NCI-H1930 (cell line): Measurements from ENCODE around the gene CDC42BPB.
"Not testable (repeated sequence)": the region's sequence is repeated elsewhere in the genome, so short reads cannot be mapped to it uniquely, and the experiment has no call there.

Experiments
- DNase-seq, 2 experiments: peaks; one replicate each; lab custom pipeline; 2025; lab: John Stamatoyannopoulos, UW

The CDC42BPB gene

GRCh38 chr14:103047453-103047852, 9.9 kb downstream of the CDC42BPB start:
- not testable (repeated sequence) for DNase-seq

- DNase-seq: no peak
These were observed 11.9 kb downstream of the CDC42BPB start for GRCh38 chr14:103045371-103045869.

GRCh38 chr14:103043257-103044015, 13.9 kb downstream of the CDC42BPB start:
- no peak for DNase-seq

- DNase-seq: no peak
These were observed 15.9 kb downstream of the CDC42BPB start for GRCh38 chr14:103041464-103041863.

- no peak for DNase-seq
These were observed 23.7 kb downstream of the CDC42BPB start for GRCh38 chr14:103033681-103034096.

GRCh38 chr14:103031956-103032355, 25.4 kb downstream of the CDC42BPB start:
- DNase-seq: no peak

- no peak for DNase-seq
These were observed 25.8 kb downstream of the CDC42BPB start for GRCh38 chr14:103031566-103031911.

- DNase-seq: no peak
These were observed 26.4 kb downstream of the CDC42BPB start for GRCh38 chr14:103030741-103031565.

GRCh38 chr14:103029936-103030335, 27.4 kb downstream of the CDC42BPB start:
- no peak for DNase-seq

- DNase-seq: no peak
These were observed 28.6 kb downstream of the CDC42BPB start for GRCh38 chr14:103028772-103029171.

- no peak for DNase-seq
These were observed 29.1 kb downstream of the CDC42BPB start for GRCh38 chr14:103028161-103028767.

GRCh38 chr14:103027451-103027850, 29.9 kb downstream of the CDC42BPB start:
- no peak for DNase-seq

GRCh38 chr14:103026988-103027387, 30.4 kb downstream of the CDC42BPB start:
- no peak for DNase-seq

- not testable (repeated sequence) for DNase-seq
These were observed 31.2 kb downstream of the CDC42BPB start for GRCh38 chr14:103026196-103026595.

GRCh38 chr14:103023881-103024473, 33.4 kb downstream of the CDC42BPB start:
- DNase-seq: no peak

- DNase-seq: no peak
These were observed 34.7 kb downstream of the CDC42BPB start for GRCh38 chr14:103022685-103023044.

GRCh38 chr14:103022002-103022684, 35.2 kb downstream of the CDC42BPB start:
- no peak for DNase-seq

GRCh38 chr14:103021684-103022001, 35.7 kb downstream of the CDC42BPB start:
- no peak for DNase-seq

- DNase-seq: no peak
These were observed 36.8 kb downstream of the CDC42BPB start for GRCh38 chr14:103020271-103021170.

GRCh38 chr14:103019826-103020225, 37.5 kb downstream of the CDC42BPB start:
- no peak for DNase-seq

- DNase-seq: no peak
These were observed 38.1 kb downstream of the CDC42BPB start for GRCh38 chr14:103019236-103019635.
